ENCODE data around the gene ZKSCAN5. TPM values are rescaled to one million over a fixed set of nuclear protein-coding genes. Genes with fewer than 3 reads are reported as not detected.

The ZKSCAN5 gene
- total and polyA plus RNA-seq, 2 donors (not counting 3 experiments of a cell fraction or from before 2014, with no cell fraction given) = 4.3 to 9.7 TPM

DNA sequence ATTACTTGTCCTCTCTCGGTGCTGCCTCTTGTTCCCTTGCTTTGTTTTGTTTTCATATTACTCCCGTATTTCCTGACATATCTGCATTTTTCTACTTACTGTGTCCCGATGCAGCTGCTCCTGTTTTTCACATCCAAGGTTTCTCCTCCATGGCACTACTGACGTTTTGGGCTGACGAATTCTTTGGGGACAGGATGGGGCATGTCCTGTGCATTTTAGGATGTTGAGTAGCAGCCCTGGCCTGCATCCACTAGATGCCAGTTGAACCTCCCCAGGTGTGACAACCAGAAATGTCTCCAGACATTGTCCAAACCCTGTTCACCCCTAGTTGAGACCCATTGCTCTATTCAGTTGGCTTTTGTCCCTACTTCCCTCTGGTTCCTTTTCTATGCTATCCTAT is 19.4 kb upstream of the ZKSCAN5 start:
- BruUV-seq (replicated peaks) = no TSS peak
- no peaks in the 10 kb centered on the region for H3K9me3 ChIP-seq (replicated peaks; ENCODE audit: control insufficient read depth, insufficient read depth, low read length)
- no peak for DNase-seq (ENCODE audit: low read depth, low spot score)
- no peak overlapping the region for H3K9ac ChIP-seq (replicated peaks; ENCODE audit: extremely low read depth, insufficient read depth, low read length)
- FAIRE-seq = no peak
- CTCF ChIA-PET = no interaction called here
- no peak overlapping the region for H3K4me2 ChIP-seq (ENCODE audit: insufficient read depth, low read length)
- H3K4me3 ChIP-seq (replicated peaks in 1 of 3; ENCODE audit: insufficient read depth in 1 of 3, low read depth in 1 of 3, low read length in 3 of 3) = no peak overlapping the region
- TF ChIP-seq POLR2AphosphoS5 (IDR thresholded peaks at IDR 0.05; ENCODE audit: insufficient read depth, low read depth, low read length) (no peak), FOS (IDR thresholded peaks at IDR 0.05; ENCODE audit: borderline replicate concordance, insufficient read depth, low read length) (no peak), GATA2 (IDR thresholded peaks at IDR 0.05; ENCODE audit: insufficient read depth, insufficient read length, low read depth, low read length) (no peak), POLR2A (IDR thresholded peaks at IDR 0.05; ENCODE audit: low read depth, low read length) (no peak), JUN (IDR thresholded peaks at IDR 0.05; ENCODE audit: borderline replicate concordance, insufficient read depth, insufficient read length, low read depth) (no peak), MYC (IDR thresholded peaks at IDR 0.05; ENCODE audit: low read depth, low read length) (no peak), EZH2 (IDR thresholded peaks at IDR 0.05; ENCODE audit: borderline replicate concordance, low read depth, low read length, severe bottlenecking) (no peak)
- TF ChIP-seq, protein P1, sequence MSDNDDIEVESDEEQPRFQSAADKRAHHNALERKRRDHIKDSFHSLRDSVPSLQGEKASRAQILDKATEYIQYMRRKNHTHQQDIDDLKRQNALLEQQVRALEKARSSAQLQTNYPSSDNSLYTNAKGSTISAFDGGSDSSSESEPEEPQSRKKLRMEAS (IDR thresholded peaks at IDR 0.05; ENCODE audit: insufficient read depth, insufficient read length) = no peak
- TF ChIP-seq, protein P2, sequence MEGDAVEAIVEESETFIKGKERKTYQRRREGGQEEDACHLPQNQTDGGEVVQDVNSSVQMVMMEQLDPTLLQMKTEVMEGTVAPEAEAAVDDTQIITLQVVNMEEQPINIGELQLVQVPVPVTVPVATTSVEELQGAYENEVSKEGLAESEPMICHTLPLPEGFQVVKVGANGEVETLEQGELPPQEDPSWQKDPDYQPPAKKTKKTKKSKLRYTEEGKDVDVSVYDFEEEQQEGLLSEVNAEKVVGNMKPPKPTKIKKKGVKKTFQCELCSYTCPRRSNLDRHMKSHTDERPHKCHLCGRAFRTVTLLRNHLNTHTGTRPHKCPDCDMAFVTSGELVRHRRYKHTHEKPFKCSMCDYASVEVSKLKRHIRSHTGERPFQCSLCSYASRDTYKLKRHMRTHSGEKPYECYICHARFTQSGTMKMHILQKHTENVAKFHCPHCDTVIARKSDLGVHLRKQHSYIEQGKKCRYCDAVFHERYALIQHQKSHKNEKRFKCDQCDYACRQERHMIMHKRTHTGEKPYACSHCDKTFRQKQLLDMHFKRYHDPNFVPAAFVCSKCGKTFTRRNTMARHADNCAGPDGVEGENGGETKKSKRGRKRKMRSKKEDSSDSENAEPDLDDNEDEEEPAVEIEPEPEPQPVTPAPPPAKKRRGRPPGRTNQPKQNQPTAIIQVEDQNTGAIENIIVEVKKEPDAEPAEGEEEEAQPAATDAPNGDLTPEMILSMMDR (IDR thresholded peaks at IDR 0.05; ENCODE audit: extremely low read depth in 1 of 2, insufficient read depth in 1 of 2, low read depth in 1 of 2, low read length in 2 of 2) = no peak
- no peaks in the 10 kb centered on the region for H3K9me1 ChIP-seq (replicated peaks; ENCODE audit: control insufficient read depth, extremely low read depth, insufficient read depth, low read length)
- no peak overlapping the region for H2AFZ ChIP-seq (ENCODE audit: low read depth, low read length)
- intact Hi-C loops (cut with micrococcal nuclease) (no loop called here), dilution Hi-C loops (cut with MboI; ENCODE audit: extremely low pct_ligation_motif_present, low sequenced_read_pairs) (no loop called here)
- H3K4me1 ChIP-seq (ENCODE audit: control insufficient read depth, extremely low read depth, insufficient read depth, low read length) = no peaks in the 10 kb centered on the region
- H3K36me3 ChIP-seq (ENCODE audit: control insufficient read depth in 2 of 2, extremely low read depth in 1 of 2, insufficient read depth in 2 of 2, low read length in 2 of 2) = peaks cover 0 to 5% of the 10 kb centered on the region in 2 experiments
- POLR2A ChIA-PET = no interaction called here
- H4K20me1 ChIP-seq (replicated peaks; ENCODE audit: control insufficient read depth, extremely low read depth, insufficient read depth, low read length) = no peaks in the 10 kb centered on the region
- no peaks in the 10 kb centered on the region for H3K27me3 ChIP-seq (ENCODE audit: control insufficient read depth in 2 of 2, insufficient read depth in 2 of 2, low read length in 2 of 2)
- no peak overlapping the region for H3K27ac ChIP-seq (ENCODE audit: insufficient read depth, low read depth, low read length)
- no peaks in the 10 kb centered on the region for H3K79me2 ChIP-seq (ENCODE audit: control insufficient read depth, insufficient read depth, low read length)

Measured in endothelial cell of umbilical vein (primary cell).